ENCODE data around the gene RNF41.

RNF41 gene

GRCh38 chr12:56243731-56244181 is 22.0 kb upstream of the RNF41 start:
- no peak for DNase-seq

GRCh38 chr12:56242986-56243385 is 21.3 kb upstream of the RNF41 start:
- DNase-seq: no peak

GRCh38 chr12:56241424-56242303 is 19.9 kb upstream of the RNF41 start:
- no peak for DNase-seq

GRCh38 chr12:56237552-56237951 is 15.8 kb upstream of the RNF41 start:
- no peak for DNase-seq

- DNase-seq: no peak
These were observed 15.3 kb upstream of the RNF41 start for GRCh38 chr12:56236985-56237384.

- no peak for DNase-seq
These were observed 14.4 kb upstream of the RNF41 start for GRCh38 chr12:56236091-56236490.

- DNase-seq: no peak
These were observed 13.2 kb upstream of the RNF41 start for GRCh38 chr12:56234746-56235436.

- no peak for DNase-seq
These were observed 9.5 kb upstream of the RNF41 start for GRCh38 chr12:56231184-56231582.

GRCh38 chr12:56230432-56231183 is 8.9 kb upstream of the RNF41 start:
- no peak for DNase-seq

GRCh38 chr12:56229916-56230431 is 8.3 kb upstream of the RNF41 start, which contains the start of gene SLC39A5:
TSS of gene SLC39A5 (plus strand) at chr12:56230051. CDS start at chr12:56231275, 1,224 bp downstream.
- no peak for DNase-seq

- no peak for DNase-seq
These were observed 7.4 kb upstream of the RNF41 start for GRCh38 chr12:56229082-56229481.

- no peak for DNase-seq
These were observed 3.2 kb upstream of the RNF41 start for GRCh38 chr12:56224954-56225353.

- DNase-seq: peak; percentile 89
These were observed 2.5 kb upstream of the RNF41 start, which contains the start of gene NABP2 for GRCh38 chr12:56224102-56224701. TSS of gene NABP2 (plus strand) at chr12:56224342. CDS start at chr12:56224857, 515 bp downstream.

GRCh38 chr12:56223571-56224101 is 1.9 kb upstream of the RNF41 start:
- peak; percentile 6 for DNase-seq

GRCh38 chr12:56222531-56222895 is 791 bp upstream of the RNF41 start:
- no peak for DNase-seq

- DNase-seq: no peak
These were observed 428 bp downstream of the RNF41 start for GRCh38 chr12:56221232-56221756.

- DNase-seq: no peak
These were observed 1.0 kb downstream of the RNF41 start for GRCh38 chr12:56220611-56221231.

- DNase-seq: no peak
These were observed 1.9 kb downstream of the RNF41 start for GRCh38 chr12:56219840-56220239.

GRCh38 chr12:56216461-56216860 is 5.3 kb downstream of the RNF41 start:
- no peak for DNase-seq

GRCh38 chr12:56213878-56214277 is 7.8 kb downstream of the RNF41 start:
- no peak for DNase-seq

GRCh38 chr12:56212361-56212760 is 9.4 kb downstream of the RNF41 start:
- no peak for DNase-seq
